Neural crest cell (in vitro differentiated cells): ENCODE results near the gene RBM19. TPM values are rescaled to one million over a fixed set of nuclear protein-coding genes. Genes with fewer than 3 reads are reported as not detected.
"Not testable (repeated sequence)": the region's sequence is repeated elsewhere in the genome, so short reads cannot be mapped to it uniquely, and the experiment has no call there.

Source experiments
- DNase-seq: peaks from one replicate; pipeline ENCODE4 v3.0.0; 2021; ENCODE audit warnings: low read depth, mixed read lengths, low spot score
- H3K27ac Mint-ChIP-seq: one replicate; pipeline ENCODE4 v1.8.0; 2021; ENCODE audit warnings: mild to moderate bottlenecking, mixed read lengths; ENCODE audit not compliant: unreplicated experiment
- H3K27me3 Mint-ChIP-seq: 2 replicates; pipeline ENCODE4 v1.8.0; 2021; ENCODE audit warnings: low read depth, mild to moderate bottlenecking, mixed read lengths
- H3K36me3 Mint-ChIP-seq: 2 replicates; pipeline ENCODE4 v1.8.0; 2021; ENCODE audit warnings: low read depth, mild to moderate bottlenecking, mixed read lengths
- H3K4me1 Mint-ChIP-seq: 2 replicates; pipeline ENCODE4 v1.8.0; 2021; ENCODE audit warnings: mixed read lengths
- H3K4me3 Mint-ChIP-seq: one replicate; pipeline ENCODE4 v1.8.0; 2021; ENCODE audit warnings: mild to moderate bottlenecking, mixed read lengths
- H3K9me3 Mint-ChIP-seq: 2 replicates; pipeline ENCODE4 v1.8.0; 2021; ENCODE audit warnings: mixed read lengths
- CTCF ChIP-seq: fragments of 200-600 bp; sonication (generic); conservative IDR thresholded peaks from 2 replicates; pipeline ENCODE4 v1.5.0; 2021; ENCODE audit warnings: antibody characterized with exemption, mild to moderate bottlenecking
- total RNA-seq: library from RNA; stranded (reverse); gene quantifications from 2 replicates; pipeline ENCODE4 v1.2.1, GENCODE V29; 2021

The RBM19 gene
- total RNA-seq, 1 donor from 2014 or later: 42.6 TPM

- no peaks in the 10 kb centered on the region for H3K9me3 Mint-ChIP-seq
- DNase-seq: no peak
- no peak overlapping the region for H3K4me3 Mint-ChIP-seq
- no peak for TF ChIP-seq CTCF
- no peak overlapping the region for H3K27ac Mint-ChIP-seq
- H3K36me3 Mint-ChIP-seq: no peaks in the 10 kb centered on the region
- no peaks in the 10 kb centered on the region for H3K4me1 Mint-ChIP-seq
- H3K27me3 Mint-ChIP-seq: peaks cover 71% of the 10 kb centered on the region
These were observed 40.6 kb upstream of the RBM19 start for GRCh38 chr12:114006482-114007425.

- peaks cover 70% of the 10 kb centered on the region for H3K27me3 Mint-ChIP-seq
- no peaks in the 10 kb centered on the region for H3K9me3 Mint-ChIP-seq
- no peaks in the 10 kb centered on the region for H3K4me1 Mint-ChIP-seq
- DNase-seq: no peak
- H3K27ac Mint-ChIP-seq: no peak overlapping the region
- no peak overlapping the region for H3K4me3 Mint-ChIP-seq
- no peaks in the 10 kb centered on the region for H3K36me3 Mint-ChIP-seq
- no peak for TF ChIP-seq CTCF
These were observed 38.3 kb upstream of the RBM19 start for GRCh38 chr12:114004402-114004801.

- no peaks in the 10 kb centered on the region for H3K36me3 Mint-ChIP-seq
- no peak overlapping the region for H3K4me3 Mint-ChIP-seq
- H3K4me1 Mint-ChIP-seq: no peaks in the 10 kb centered on the region
- peaks cover 69% of the 10 kb centered on the region for H3K27me3 Mint-ChIP-seq
- H3K9me3 Mint-ChIP-seq: no peaks in the 10 kb centered on the region
- TF ChIP-seq CTCF: no peak
- DNase-seq: no peak
- no peak overlapping the region for H3K27ac Mint-ChIP-seq
These were observed 37.2 kb upstream of the RBM19 start for GRCh38 chr12:114003286-114003685.

GRCh38 chr12:114001511-114002340 lies 35.6 kb upstream of the RBM19 start:
- Mint-ChIP-seq H3K36me3 (no peaks in the 10 kb centered on the region), H3K9me3 (no peaks in the 10 kb centered on the region), H3K4me3 (no peak overlapping the region), H3K27ac (no peak overlapping the region), H3K27me3 (peaks cover 69% of the 10 kb centered on the region), H3K4me1 (no peaks in the 10 kb centered on the region)
- no peak for TF ChIP-seq CTCF
- no peak for DNase-seq

- no peaks in the 10 kb centered on the region for H3K36me3 Mint-ChIP-seq
- H3K4me3 Mint-ChIP-seq: no peak overlapping the region
- TF ChIP-seq CTCF: no peak
- H3K9me3 Mint-ChIP-seq: no peaks in the 10 kb centered on the region
- H3K27me3 Mint-ChIP-seq: peaks cover 72% of the 10 kb centered on the region
- H3K4me1 Mint-ChIP-seq: no peaks in the 10 kb centered on the region
- DNase-seq: no peak
- H3K27ac Mint-ChIP-seq: no peak overlapping the region
These were observed 34.7 kb upstream of the RBM19 start for GRCh38 chr12:114000861-114001260.

- H3K4me3 Mint-ChIP-seq, H3K4me1 Mint-ChIP-seq, H3K36me3 Mint-ChIP-seq, H3K27ac Mint-ChIP-seq, DNase-seq, H3K9me3 Mint-ChIP-seq: not testable (repeated sequence)
- peaks cover 78% of the 10 kb centered on the region for H3K27me3 Mint-ChIP-seq
These were observed 34.1 kb upstream of the RBM19 start for GRCh38 chr12:114000261-114000660.
